Iris pigment epithelial cell (primary cell): Measurements from ENCODE around the gene FAM83C.
A peak's percentile ranks its signal among the peaks of the same experiment; 100 is the strongest.

Experiments
- DNase-seq: peaks from one replicate; pipeline ENCODE4 v3.0.0-alpha.2; 2011; ENCODE audit warnings: low read depth

Gene FAM83C

DNA sequence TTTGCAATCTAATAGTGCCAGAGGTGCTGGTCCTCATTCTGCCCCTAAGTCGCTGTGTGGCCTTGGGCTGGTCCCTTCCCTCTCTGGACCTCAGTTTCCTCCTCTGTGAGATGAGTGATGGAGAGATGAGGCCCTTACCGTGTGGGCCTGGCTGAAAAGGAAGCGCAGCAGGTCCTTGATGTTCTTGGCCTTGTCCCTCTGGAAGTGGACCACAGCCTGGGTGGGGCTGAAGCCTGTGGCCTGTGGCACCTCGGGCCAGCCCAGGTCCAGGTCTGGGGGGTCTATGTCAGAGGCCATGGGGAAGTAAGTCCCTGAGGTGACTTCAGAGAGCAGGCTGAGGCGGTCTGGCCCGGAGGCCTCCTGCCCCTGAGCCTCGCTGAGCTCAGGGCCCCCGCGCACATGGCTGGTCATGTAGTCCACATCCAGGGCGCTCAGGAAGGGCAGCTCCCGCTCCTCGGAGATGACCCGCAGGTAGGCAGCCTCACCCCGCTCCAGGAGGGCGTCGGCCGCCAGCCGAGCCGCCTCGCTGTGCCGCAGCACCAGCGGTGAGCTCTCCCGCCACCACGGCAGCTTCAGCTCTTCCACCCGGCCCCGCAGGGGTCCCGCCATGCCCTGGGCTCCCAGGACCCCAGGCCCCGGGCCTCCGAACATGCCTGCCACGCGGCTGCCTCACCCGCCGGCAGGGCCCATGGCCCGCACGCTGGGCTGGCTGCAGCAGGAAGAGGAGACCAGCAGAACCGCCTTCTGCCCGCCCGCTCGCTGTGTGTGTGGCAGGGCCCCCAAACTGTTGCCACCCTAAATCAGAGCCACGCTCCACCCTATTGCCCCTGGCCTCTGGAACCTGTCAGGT lies at the start of gene FAM83C:
FAM83C (minus strand) TSS at position 772 of the 850 bp plus-strand sequence; CDS start at position 651, 121 bp downstream.
- no peak for DNase-seq

DNA sequence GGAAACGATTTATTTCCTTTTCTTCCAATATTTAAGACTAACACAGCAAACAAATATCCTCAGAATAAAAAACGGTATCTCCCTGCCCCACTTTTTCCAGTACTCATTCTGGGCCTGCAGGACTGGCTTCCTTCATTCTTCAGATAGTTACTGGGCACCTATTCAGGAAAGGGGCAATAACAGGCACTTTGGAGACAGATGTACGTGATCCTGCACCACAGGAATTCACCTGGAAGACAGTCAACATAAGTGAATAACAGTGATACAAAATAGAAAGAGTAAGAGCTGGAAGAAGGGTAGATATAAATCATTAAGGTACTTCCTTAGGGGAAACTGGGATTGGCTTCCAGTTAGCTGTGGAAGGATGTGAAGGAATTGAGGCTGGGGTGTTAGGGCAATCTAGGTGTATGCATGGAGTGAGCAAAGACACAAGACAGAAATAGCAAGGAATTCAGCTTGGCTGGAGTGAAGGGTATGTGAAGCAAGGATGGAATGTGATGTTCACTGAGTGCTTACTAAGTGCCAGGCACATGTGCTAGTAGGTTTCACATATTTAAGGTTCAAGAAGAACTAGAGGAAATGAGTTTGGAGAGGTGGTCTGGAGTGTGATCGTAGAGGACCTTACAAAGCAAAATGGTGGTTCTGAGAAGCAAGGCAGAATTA lies 49.3 kb upstream of the FAM83C start:
- no peak for DNase-seq

DNA sequence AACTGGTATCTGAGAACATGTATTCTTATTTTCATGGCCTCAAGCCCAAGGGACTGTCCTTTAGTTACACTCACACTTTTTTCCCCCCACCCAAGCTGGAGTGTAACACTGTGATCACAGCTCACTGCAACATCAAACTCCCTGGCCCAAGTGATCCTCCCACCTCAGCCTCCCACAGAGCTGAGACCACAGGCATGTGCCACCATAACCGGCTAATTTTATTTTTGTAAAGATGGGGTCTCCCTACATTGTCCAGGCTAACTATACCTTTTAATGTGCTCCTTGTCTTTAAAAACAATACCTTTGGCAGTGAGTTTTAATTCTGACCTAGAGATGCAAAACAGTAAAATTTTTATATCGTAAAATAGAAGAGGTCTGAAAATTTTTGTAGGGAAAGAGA lies 48.2 kb upstream of the FAM83C start:
- no peak for DNase-seq

DNA sequence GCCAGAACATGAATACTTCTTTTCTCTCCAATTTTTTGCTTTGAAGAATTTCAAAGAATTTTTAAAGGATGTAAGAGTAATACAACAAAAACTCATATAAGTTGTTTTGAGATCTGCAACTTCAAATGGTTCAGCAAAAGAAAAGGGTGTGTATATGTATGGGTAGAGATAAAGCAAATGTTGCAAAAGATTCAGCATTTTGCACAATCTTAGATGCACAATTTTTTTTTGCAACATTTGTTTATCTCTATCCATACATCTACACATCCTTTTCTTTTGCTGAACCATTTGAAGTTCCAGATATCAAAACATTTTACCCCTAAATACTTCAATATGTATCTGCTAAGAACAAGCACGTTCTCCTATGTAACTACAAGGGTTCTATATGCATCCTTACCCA lies 47.4 kb upstream of the FAM83C start:
- no peak for DNase-seq

- DNase-seq = peak; percentile 93
Observed at GRCh38 chr20:35339007-35339406, 46.8 kb upstream of the FAM83C start.

GRCh38 chr20:35334311-35335101 lies 42.3 kb upstream of the FAM83C start:
- no peak for DNase-seq

- no peak for DNase-seq
Observed at GRCh38 chr20:35333606-35334005, 41.4 kb upstream of the FAM83C start.

DNA sequence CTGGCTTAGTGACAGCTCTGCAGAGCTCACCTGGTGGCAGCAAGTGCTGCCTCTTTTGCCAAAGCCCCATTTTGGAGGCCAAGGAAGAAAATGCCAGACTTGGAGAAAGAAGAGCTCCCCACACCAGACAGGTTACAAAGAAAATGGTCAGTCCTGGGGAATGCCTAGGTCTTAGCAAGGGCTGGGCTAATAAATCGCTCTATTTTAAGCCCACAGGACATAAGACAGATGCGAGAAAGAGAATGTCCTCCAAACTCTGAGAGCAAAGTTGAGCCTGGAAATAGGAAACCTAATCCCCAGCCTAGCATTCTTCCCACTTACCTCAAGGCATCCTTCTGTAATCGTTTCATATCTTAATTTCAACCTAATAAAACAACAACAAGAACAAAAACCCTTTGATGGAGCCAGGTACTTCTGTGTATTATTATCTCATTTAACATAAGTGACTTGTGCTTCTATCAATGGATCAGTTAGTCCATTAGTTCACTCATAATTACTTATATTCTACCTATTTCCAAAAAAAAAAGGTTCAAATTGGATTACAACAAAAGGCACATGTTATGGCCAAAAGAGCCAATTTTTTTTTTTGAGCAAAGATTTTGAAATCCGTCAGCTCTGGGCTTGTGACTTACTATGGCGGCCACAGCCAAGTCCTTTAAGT lies 40.4 kb upstream of the FAM83C start:
- DNase-seq = no peak

GRCh38 chr20:35329435-35330139 lies 37.4 kb upstream of the FAM83C start:
- peak; percentile 33 for DNase-seq

- no peak for DNase-seq
Observed at GRCh38 chr20:35328689-35329088, 36.5 kb upstream of the FAM83C start.

GRCh38 chr20:35328095-35328685 lies 36.0 kb upstream of the FAM83C start:
- DNase-seq = no peak

DNA sequence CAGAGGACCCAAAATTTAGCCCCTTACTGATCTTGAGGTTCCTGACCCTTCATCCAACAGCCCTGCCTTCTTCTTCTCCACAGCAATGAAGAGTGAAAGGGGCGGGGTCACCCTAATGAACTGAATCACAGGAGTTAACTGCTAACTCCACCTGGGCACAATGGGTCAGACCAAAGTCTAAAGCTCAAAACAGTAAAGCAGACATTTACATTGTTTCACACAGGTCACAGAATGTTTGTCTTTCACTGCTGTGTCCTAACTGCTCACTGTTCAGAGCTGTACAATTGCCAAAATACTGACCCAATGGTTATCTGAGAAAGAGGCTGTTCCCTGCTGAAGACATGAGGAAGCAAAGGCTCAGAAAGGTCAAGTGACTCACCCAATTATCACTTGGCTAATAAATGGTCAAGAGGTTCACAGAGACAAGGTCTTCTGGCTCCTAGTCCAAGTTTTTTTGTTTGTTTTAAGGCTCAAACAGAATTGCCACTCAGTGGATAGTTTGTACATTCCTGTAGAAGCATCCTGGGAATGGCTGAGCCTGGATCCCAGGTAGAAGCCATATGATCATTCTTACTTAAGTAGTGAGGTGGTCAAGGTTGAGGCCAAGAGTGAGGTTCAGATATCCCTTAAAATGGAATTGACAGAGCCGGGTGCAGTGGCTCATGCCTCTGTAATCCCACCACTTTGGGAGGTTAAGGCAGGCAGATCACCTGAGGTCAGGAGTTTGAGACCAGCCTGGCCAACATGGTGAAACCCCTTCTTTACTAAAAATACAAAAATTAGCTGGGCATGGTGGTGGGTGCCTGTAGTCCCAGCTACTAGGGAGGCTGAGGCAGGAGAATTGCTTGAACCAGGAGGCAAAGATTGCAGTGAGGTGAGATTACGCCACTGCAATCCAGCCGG lies 35.1 kb upstream of the FAM83C start:
- DNase-seq = peak; percentile 71

DNA sequence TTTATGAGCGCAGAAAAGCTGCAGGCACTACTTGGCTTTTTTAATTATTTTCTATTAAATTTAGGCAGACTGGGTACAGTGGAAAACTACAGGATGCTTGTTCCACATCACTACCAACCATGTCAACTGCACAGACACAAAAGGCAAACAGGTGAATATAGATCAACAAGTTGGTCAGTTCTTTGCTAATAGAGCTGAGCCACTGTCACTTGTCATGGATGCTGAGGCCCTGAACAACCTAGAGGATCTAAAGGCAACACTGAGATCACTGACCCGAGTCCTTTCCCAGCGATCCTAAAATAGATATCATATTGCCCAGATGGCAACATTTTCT lies 34.5 kb upstream of the FAM83C start:
- no peak for DNase-seq

DNA sequence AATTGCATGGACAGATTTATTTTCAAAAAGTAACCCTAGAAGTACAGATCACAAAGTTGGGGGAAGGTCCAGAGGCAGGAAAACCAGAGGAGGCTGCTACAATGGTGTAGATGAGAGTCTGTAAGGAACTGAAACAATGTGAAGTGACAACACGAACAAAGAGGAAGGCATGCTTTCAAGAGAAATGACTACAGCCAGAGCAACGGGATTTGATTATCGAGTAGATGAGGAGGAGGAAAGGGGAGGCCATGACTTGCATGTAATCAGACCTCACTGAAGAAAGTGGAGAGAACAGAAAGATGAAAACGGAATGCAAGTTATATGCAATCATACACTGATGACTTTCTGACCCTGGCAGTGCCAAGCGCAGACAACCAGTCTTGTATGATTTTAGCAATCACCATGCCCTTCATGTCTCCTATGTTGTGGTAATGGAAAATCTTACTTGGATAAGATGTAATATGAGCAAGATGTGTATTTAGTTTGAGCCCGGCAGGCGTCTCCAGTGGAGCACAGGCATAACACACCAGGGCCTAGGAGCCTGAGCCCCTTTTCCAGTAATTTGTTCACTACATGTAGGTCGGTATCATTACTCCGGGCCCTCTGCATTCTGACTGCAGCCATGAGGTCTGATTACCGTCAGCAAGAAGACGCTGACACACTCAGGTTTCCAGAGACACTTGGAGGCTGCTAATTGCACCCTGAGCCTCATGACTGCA lies 34.0 kb upstream of the FAM83C start:
- DNase-seq = peak; percentile 55

DNA sequence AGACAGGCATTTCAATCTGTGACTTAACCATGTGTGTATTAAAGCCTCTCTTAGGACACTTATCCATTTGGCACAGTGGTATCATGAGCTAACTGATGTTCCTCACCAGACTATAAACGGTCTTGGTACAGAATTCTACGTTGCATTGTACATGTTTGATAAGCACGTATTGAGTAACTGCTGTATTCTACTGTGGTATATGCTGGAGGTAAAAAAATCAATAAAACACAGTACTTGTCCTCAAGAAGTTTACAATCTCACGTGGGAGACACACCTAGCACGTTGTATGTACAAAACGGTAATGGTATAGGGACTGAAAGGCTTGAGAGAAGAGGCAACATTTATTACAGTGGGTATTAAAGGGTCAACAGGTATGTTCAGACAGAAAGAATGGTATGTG lies 33.2 kb upstream of the FAM83C start:
- DNase-seq = no peak

DNA sequence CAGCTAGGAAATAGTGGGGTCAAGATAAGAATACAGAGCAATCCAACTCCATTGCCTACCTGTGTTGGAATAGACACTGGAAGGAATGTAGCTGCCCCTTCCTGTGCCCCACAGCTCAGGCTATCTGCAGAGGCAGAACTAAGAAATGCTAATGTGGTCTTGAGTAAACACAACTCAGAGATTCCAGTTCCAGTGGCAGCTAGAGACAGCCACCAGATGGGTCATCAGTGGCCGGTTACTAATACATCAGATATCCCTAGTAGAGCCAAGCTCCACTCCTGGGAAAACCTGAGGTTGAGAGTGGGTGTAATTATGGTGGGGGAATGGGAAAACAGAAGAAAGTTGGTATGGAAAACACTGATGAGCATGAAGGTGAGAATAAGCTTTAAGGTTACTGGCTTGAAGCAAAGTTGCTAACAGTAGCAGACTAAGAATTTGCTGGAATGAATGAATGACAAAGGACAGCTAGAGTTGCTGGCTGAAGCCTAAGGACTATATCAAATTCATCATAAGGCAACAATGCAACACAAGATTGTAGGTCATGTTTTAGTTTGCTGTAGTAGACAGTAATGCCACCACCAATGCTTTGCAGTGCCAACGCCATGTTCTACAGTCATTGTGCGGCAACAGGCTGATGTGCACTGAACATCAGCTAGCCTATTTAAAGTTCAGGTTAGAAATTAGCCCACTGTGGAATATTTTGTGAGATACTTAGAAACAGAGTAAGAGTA lies 28.3 kb upstream of the FAM83C start:
- peak; percentile 78 for DNase-seq

DNA sequence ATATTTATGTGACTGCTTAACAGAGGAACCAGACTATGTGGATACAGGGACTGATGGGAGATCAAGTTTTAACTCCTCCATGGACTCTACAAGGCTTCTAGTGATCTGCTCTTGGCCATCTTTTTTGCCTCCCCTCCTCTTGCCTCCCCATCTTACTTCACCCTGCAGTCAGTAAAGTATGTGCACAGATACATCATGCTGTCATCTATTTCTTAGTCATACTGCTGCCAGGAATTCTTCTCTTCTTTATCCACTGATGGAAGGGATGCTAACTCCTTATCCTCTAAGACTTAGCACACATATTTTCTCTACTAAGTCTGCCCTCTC lies 27.6 kb upstream of the FAM83C start:
- DNase-seq = peak; percentile 83

DNA sequence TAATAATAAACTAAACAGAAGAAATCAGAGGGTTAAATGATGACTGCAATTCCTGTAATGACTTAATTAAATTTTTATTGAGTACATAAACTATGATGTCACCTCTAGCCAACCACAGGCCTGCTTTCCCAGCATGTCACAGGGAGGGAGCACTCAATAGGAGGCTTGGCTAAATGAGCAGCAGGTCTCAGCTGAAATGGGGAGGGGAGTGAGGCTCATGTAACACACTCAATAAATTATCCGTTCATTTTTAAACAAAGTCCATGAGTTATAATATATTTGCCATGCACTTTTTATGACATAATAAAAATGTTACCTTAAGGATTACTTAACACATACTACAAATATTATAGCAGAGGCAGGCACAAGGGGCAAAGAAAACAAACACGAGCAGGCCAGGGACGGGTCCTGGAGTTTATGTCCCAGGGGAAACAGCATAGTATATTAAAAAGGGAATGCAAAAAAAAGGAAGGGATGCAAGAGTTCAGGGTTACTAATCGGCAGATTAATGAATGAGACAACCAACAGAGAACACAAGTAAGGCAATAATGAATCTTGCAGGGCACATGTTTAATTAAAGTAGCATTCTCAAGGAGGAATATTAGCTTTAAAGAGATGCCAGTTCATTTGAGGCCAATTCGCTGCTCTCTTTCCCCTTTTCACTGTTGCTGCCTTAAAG lies 27.1 kb upstream of the FAM83C start:
- peak; percentile 83 for DNase-seq
